Measurements from ENCODE around the gene C6orf15.

The C6orf15 gene

DNA sequence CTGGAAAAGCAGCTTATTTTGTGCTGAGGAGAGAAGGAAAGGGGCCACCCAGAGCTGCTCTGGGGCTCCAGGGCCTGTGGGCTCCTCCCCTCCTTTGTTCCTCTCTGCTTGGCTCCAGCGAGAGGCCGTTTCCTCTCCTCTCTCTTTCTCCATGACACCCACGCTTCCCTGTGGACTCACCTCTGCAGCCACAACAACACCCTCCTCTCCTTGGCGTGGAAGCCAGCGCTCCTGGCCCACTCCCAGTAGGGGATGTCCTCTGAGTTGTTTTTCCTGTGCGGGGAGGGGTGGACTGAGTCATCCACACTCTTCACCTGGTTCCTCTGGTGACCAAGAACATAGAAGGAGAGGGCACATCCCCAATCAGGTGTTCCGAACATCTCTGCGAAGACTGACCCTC is 12.8 kb upstream of the C6orf15 start:
- Histone ChIP-seq H3K9ac (ENCODE audit: low read length) (no peak overlapping the region), H3K27ac (ENCODE audit: low read depth, low read length, poor library complexity, severe bottlenecking) (no peak overlapping the region), H3K79me2 (ENCODE audit: insufficient read depth, low read length) (no peaks in the 10 kb centered on the region), H3K36me3 (ENCODE audit: insufficient read depth, low read length) (no peaks in the 10 kb centered on the region), H4K20me1 (ENCODE audit: insufficient read depth, low read length) (no peaks in the 10 kb centered on the region), H3K4me3 (ENCODE audit: low read depth, low read length, poor library complexity, severe bottlenecking) (no peak overlapping the region), H3K9me2 (ENCODE audit: low read depth, low read length) (no peaks in the 10 kb centered on the region), H3K4me1 (ENCODE audit: insufficient read depth, low read length, severe bottlenecking) (no peaks in the 10 kb centered on the region), H3K27me3 (ENCODE audit: insufficient read depth, low read length) (peaks cover 11% of the 10 kb centered on the region; the same call in 1 of the 2 replicates), H2AFZ (ENCODE audit: low read length) (no peak overlapping the region), H3K4me2 (ENCODE audit: low read length) (no peak overlapping the region), H3K9me3 (ENCODE audit: low read length) (no peaks in the 10 kb centered on the region), H3F3A (ENCODE audit: insufficient read depth, low read length) (no peaks in the 10 kb centered on the region)
- TF ChIP-seq, protein P1, sequence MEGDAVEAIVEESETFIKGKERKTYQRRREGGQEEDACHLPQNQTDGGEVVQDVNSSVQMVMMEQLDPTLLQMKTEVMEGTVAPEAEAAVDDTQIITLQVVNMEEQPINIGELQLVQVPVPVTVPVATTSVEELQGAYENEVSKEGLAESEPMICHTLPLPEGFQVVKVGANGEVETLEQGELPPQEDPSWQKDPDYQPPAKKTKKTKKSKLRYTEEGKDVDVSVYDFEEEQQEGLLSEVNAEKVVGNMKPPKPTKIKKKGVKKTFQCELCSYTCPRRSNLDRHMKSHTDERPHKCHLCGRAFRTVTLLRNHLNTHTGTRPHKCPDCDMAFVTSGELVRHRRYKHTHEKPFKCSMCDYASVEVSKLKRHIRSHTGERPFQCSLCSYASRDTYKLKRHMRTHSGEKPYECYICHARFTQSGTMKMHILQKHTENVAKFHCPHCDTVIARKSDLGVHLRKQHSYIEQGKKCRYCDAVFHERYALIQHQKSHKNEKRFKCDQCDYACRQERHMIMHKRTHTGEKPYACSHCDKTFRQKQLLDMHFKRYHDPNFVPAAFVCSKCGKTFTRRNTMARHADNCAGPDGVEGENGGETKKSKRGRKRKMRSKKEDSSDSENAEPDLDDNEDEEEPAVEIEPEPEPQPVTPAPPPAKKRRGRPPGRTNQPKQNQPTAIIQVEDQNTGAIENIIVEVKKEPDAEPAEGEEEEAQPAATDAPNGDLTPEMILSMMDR (IDR thresholded peaks at IDR 0.05; ENCODE audit: low read length): no peak
- no peak for TF ChIP-seq EZH2 (IDR thresholded peaks at IDR 0.05; ENCODE audit: borderline replicate concordance, low read length)

DNA sequence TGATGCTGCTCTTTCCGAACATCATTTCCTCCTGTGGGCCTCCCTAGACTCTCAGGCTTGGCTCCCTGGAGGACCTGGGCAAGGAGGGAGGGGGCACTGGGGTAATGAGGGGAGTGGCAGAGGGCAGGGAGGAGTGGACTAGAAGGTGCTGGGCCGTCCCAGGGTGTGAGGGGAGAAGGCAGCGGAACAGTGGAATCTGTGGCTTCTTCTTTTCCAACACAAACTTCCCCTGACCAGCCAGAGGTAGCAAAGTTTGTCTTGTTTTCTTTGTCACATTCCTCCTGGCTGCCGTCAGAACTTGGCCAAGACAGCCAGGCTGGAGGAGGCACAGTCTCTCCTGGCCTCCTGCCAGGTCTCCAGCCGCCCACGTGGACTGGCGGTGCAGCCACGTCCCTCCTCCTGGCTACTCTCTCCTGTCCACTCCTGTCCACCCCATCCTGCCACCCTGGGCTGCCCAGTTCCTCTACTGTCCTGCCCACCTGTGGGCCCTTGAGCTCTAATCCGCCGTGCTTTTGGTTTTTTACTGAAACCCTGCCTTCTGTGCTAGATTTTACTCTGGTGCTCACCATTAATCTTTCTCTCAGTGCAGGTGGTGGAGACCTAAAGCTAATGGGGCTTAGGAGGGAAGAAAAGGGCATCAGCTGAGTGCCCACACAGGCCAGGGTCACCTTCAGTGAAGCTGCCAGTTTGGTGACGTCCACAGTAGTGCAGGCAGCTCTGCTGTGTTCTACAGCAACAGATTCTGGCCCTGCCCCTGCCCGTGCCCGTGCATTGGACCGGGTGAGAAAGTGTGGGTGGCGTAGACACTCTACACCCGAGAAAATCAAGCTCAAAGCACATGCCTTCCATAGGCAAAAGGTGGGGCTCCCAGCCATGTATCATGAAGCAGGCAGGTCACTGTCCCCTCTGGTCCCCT is 10.7 kb upstream of the C6orf15 start:
- Histone ChIP-seq H3K9me2 (ENCODE audit: low read depth, low read length) (no peaks in the 10 kb centered on the region), H3K9ac (ENCODE audit: low read length) (no peak overlapping the region), H3K27ac (ENCODE audit: low read depth, low read length, poor library complexity, severe bottlenecking) (no peak overlapping the region), H4K20me1 (ENCODE audit: insufficient read depth, low read length) (no peaks in the 10 kb centered on the region), H3K27me3 (ENCODE audit: insufficient read depth, low read length) (peaks cover 11% of the 10 kb centered on the region; the same call in 1 of the 2 replicates), H3K4me2 (ENCODE audit: low read length) (no peak overlapping the region), H3K36me3 (ENCODE audit: insufficient read depth, low read length) (no peaks in the 10 kb centered on the region), H3F3A (ENCODE audit: insufficient read depth, low read length) (no peaks in the 10 kb centered on the region), H3K4me1 (ENCODE audit: insufficient read depth, low read length, severe bottlenecking) (no peaks in the 10 kb centered on the region), H3K79me2 (ENCODE audit: insufficient read depth, low read length) (no peaks in the 10 kb centered on the region), H3K4me3 (ENCODE audit: low read depth, low read length, poor library complexity, severe bottlenecking) (no peak overlapping the region), H3K9me3 (ENCODE audit: low read length) (no peaks in the 10 kb centered on the region), H2AFZ (ENCODE audit: low read length) (no peak overlapping the region)
- TF ChIP-seq, protein P1 (IDR thresholded peaks at IDR 0.05; ENCODE audit: low read length): no peak
- TF ChIP-seq EZH2 (IDR thresholded peaks at IDR 0.05; ENCODE audit: borderline replicate concordance, low read length): no peak

DNA sequence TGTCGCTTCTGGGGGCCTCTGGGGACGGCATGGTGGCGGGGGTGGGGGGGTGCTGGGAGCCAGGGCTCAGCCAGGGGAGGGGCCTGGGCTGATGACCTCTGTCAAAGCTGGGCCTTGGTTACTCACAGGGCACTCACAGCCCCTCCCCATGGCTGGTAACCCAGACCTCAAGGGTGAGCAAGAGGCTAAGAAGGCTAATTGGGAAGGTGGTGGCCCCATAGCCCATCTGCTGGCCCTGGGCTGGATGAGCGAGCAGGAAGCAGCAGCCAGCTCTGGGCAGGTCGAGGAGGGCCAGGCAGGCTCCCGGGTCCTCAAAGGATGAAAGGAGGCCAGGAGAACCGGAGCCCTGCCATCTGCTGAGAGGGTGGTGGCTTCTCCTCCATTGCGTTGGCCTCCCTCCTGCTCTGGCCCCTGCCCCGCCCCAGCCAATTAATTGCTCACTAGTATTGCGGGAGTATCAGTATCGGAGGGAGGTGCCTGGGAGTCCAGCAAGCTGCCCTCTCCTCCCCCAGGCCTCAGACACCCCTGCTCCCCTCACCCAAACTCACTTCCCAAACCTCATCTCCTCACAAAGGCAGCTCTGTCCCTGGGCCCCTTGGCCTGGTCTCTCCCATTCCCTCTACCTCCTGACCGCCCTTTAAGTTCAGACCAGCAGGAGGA is 8.9 kb upstream of the C6orf15 start:
- Histone ChIP-seq H3K9ac (ENCODE audit: low read length) (no peak overlapping the region), H3K79me2 (ENCODE audit: insufficient read depth, low read length) (no peaks in the 10 kb centered on the region), H3K4me3 (ENCODE audit: low read depth, low read length, poor library complexity, severe bottlenecking) (no peak overlapping the region), H2AFZ (ENCODE audit: low read length) (no peak overlapping the region), H3K27me3 (ENCODE audit: insufficient read depth, low read length) (peaks cover 16% of the 10 kb centered on the region; the same call in 1 of the 2 replicates), H3K27ac (ENCODE audit: low read depth, low read length, poor library complexity, severe bottlenecking) (no peak overlapping the region), H3K9me3 (ENCODE audit: low read length) (no peaks in the 10 kb centered on the region), H3K4me2 (ENCODE audit: low read length) (no peak overlapping the region), H3K9me2 (ENCODE audit: low read depth, low read length) (no peaks in the 10 kb centered on the region), H3F3A (ENCODE audit: insufficient read depth, low read length) (no peaks in the 10 kb centered on the region), H4K20me1 (ENCODE audit: insufficient read depth, low read length) (no peaks in the 10 kb centered on the region), H3K36me3 (ENCODE audit: insufficient read depth, low read length) (no peaks in the 10 kb centered on the region), H3K4me1 (ENCODE audit: insufficient read depth, low read length, severe bottlenecking) (no peaks in the 10 kb centered on the region)
- TF ChIP-seq, protein P1 (IDR thresholded peaks at IDR 0.05; ENCODE audit: low read length): no peak
- TF ChIP-seq EZH2 (IDR thresholded peaks at IDR 0.05; ENCODE audit: borderline replicate concordance, low read length): no peak
